Caco-2 (cell line): ENCODE results near the gene PLP2. TPM values are rescaled to one million over a fixed set of nuclear protein-coding genes. Genes with fewer than 3 reads are reported as not detected.
"Not testable (repeated sequence)": the region's sequence is repeated elsewhere in the genome, so short reads cannot be mapped to it uniquely, and the experiment has no call there.

Experiments used
- BruUV-seq: library from RNA; stranded (reverse); fragments of 400-500 nt; replicated peaks from 2 replicates; lab custom pipeline; 2021; lab: Mats Ljungman, UMichigan
- CTCF ChIA-PET: fragments of 300-600 bp; sonication (Branson Sonifier 250); formaldehyde crosslinking; loops from one replicate; lab custom pipeline; 2022; ENCODE audit warnings: antibody characterized with exemption; lab: Charles Lee
- POLR2A ChIA-PET: fragments of 300-600 bp; sonication (Branson Sonifier 250); formaldehyde crosslinking; loops from one replicate; lab custom pipeline; 2022; ENCODE audit warnings: antibody characterized with exemption; lab: Charles Lee
- DNase-seq, 2 experiments: peaks; one replicate each; pipeline versions ENCODE4 v3.0.0 to v3.0.0-alpha.2; 2020 to 2022
- H3K27me3 ChIP-seq: replicated peaks from 2 replicates; pipeline ENCODE4 v1.6.0; 2011; ENCODE audit warnings: low read length; ENCODE audit not compliant: control insufficient read depth, insufficient read depth
- H3K36me3 ChIP-seq: 2 replicates; pipeline ENCODE4 v1.5.1; 2011; ENCODE audit warnings: low read length; ENCODE audit not compliant: control insufficient read depth, insufficient read depth
- H3K4me1 ChIP-seq: fragments of 250-450 bp; sonication (Bioruptor Pico); 2 replicates; pipeline ENCODE4 v1.5.1; 2020; ENCODE audit warnings: mild to moderate bottlenecking
- H3K4me3 ChIP-seq: 2 replicates; pipeline ENCODE4 v1.5.1; 2011; ENCODE audit warnings: low read depth, mild to moderate bottlenecking, control low read depth, low read length
- H3K9me3 ChIP-seq: fragments of 250-450 bp; sonication (Bioruptor Pico); 2 replicates; pipeline ENCODE4 v1.5.1; 2020; ENCODE audit warnings: mild to moderate bottlenecking, moderate library complexity
- H3K27ac Mint-ChIP-seq: one replicate; pipeline ENCODE4 v1.8.0; 2022; ENCODE audit warnings: mixed read lengths; ENCODE audit not compliant: unreplicated experiment
- H3K27me3 Mint-ChIP-seq: one replicate; pipeline ENCODE4 v1.8.0; 2022; ENCODE audit warnings: mixed read lengths; ENCODE audit not compliant: insufficient read depth, unreplicated experiment
- H3K36me3 Mint-ChIP-seq: one replicate; pipeline ENCODE4 v1.8.0; 2022; ENCODE audit warnings: mild to moderate bottlenecking, mixed read lengths; ENCODE audit not compliant: insufficient read depth, unreplicated experiment
- H3K4me1 Mint-ChIP-seq: one replicate; pipeline ENCODE4 v1.8.0; 2022; ENCODE audit warnings: low read depth, mixed read lengths; ENCODE audit not compliant: unreplicated experiment
- H3K4me3 Mint-ChIP-seq: one replicate; pipeline ENCODE4 v1.8.0; 2022; ENCODE audit warnings: mild to moderate bottlenecking, moderate library complexity, mixed read lengths; ENCODE audit not compliant: unreplicated experiment
- H3K9me3 Mint-ChIP-seq: one replicate; pipeline ENCODE4 v1.8.0; 2022; ENCODE audit warnings: mixed read lengths; ENCODE audit not compliant: unreplicated experiment
- intact Hi-C: fragments of 100-400 bp; cut with micrococcal nuclease; formaldehyde crosslinking; loops from one replicate; pipeline ENCODE4 v1.10.0; 2022; ENCODE audit not compliant: unreplicated experiment
- total RNA-seq: library from RNA; stranded (reverse); gene quantifications from 2 replicates; pipeline ENCODE4 v1.2.3, GENCODE V29; 2022
- TF ChIP-seq, protein P1 (sequence below), 2 experiments: fragments of 200-600 bp in 1 of 2; IDR thresholded peaks; 1 replicate in 1 of 2; 2 replicates in 1 of 2; pipeline versions ENCODE4 v1.5.1 to v1.8.0; 2011 to 2022; ENCODE audit warnings: antibody characterized with exemption in 1 of 2, control low read depth in 1 of 2, inconsistent platforms in 1 of 2, low read depth in 1 of 2, low read length in 1 of 2, mild to moderate bottlenecking in 1 of 2, moderate library complexity in 1 of 2; ENCODE audit not compliant: insufficient read depth in 1 of 2, severe bottlenecking in 1 of 2, unreplicated experiment in 1 of 2

PLP2 gene
- total RNA-seq, 1 experiment from 2014 or later: 54.2 TPM

DNA sequence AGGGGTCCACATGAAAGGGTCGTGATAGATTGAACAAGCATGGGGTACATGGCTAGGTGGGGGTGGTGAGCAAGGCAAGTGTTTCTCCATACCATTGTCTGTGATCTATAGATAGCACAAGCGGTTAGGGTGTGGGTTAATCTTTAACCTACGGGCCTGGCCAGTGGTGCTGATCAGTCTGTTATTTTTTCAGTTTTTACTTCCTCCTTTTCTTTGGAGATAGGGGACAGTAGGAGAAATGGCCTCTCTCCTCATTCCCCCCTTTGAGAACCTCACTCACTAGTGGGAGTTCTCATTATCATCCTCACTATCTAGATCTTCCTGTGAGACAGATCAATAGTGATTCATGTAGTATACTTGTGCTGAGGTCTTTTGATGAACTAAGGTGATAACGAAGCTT lies 32.0 kb upstream of the PLP2 start:
- POLR2A ChIA-PET: no interaction called here
- no peaks in the 10 kb centered on the region for H3K9me3 ChIP-seq
- no peaks in the 10 kb centered on the region for H3K27me3 ChIP-seq
- no peak overlapping the region for H3K4me3 Mint-ChIP-seq
- intact Hi-C loops: no loop called here
- TF ChIP-seq, protein P1, sequence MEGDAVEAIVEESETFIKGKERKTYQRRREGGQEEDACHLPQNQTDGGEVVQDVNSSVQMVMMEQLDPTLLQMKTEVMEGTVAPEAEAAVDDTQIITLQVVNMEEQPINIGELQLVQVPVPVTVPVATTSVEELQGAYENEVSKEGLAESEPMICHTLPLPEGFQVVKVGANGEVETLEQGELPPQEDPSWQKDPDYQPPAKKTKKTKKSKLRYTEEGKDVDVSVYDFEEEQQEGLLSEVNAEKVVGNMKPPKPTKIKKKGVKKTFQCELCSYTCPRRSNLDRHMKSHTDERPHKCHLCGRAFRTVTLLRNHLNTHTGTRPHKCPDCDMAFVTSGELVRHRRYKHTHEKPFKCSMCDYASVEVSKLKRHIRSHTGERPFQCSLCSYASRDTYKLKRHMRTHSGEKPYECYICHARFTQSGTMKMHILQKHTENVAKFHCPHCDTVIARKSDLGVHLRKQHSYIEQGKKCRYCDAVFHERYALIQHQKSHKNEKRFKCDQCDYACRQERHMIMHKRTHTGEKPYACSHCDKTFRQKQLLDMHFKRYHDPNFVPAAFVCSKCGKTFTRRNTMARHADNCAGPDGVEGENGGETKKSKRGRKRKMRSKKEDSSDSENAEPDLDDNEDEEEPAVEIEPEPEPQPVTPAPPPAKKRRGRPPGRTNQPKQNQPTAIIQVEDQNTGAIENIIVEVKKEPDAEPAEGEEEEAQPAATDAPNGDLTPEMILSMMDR (IDR thresholded peaks at IDR 0.05; ENCODE audit: insufficient read depth in 1 of 2, low read depth in 1 of 2, low read length in 1 of 2, severe bottlenecking in 1 of 2, unreplicated experiment in 1 of 2): no peak
- H3K4me1 ChIP-seq: no peaks in the 10 kb centered on the region
- no peaks in the 10 kb centered on the region for H3K9me3 Mint-ChIP-seq
- no peak overlapping the region for H3K27ac Mint-ChIP-seq
- no peaks in the 10 kb centered on the region for H3K4me1 Mint-ChIP-seq
- no TSS peak for BruUV-seq
- peaks cover 6% of the 10 kb centered on the region for H3K36me3 Mint-ChIP-seq
- H3K4me3 ChIP-seq: no peak overlapping the region
- no peaks in the 10 kb centered on the region for H3K27me3 Mint-ChIP-seq
- CTCF ChIA-PET: no interaction called here
- H3K36me3 ChIP-seq: no peaks in the 10 kb centered on the region
- peak in 1 of 2 experiments; percentile 4 for DNase-seq

DNA sequence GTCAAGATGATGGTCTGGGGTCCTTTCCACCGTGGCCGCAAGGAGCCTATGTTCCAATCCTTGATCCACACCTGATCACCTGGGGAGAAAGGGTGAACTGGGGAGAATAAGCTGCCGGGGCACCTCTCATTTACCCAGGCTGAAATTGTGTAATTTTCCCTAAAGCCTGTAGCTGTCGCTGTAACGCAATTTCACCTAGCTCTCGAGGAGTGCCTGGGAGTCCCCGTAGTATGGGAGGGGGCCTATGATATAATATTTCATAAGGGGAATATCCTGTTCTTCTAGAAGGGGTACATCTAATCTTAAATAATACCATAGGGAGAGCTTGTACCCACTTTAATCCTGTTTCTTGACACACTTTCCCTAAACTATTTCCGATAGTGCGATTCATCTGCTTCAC lies 29.4 kb upstream of the PLP2 start:
- H3K4me1 ChIP-seq, POLR2A ChIA-PET, H3K27me3 Mint-ChIP-seq, H3K4me1 Mint-ChIP-seq, H3K4me3 Mint-ChIP-seq, intact Hi-C loops, DNase-seq, H3K9me3 ChIP-seq, H3K27ac Mint-ChIP-seq, H3K9me3 Mint-ChIP-seq, CTCF ChIA-PET, H3K27me3 ChIP-seq, H3K36me3 Mint-ChIP-seq, BruUV-seq, H3K36me3 ChIP-seq, H3K4me3 ChIP-seq: not testable (repeated sequence)

DNA sequence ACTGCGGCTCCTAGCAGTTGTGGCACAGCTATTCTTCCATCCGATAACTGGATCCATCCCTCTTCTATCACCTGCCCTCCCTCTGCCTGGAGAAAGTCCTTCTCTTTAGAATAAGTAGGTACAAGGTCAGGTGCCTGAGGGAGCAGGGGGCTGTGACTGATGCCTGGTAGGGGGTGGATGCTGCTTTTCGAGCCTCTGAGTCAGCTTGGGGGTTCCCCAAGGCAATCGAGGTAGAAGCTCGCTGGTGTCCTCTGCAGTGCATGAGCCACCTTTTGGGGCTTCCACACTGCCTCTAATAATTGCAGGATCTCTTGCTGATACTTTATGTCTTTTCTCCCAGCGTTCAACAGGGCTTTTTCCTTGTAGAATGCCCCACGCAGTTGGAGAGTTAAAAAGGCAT lies 28.5 kb upstream of the PLP2 start:
- H3K9me3 Mint-ChIP-seq, H3K27me3 Mint-ChIP-seq, H3K4me1 Mint-ChIP-seq, BruUV-seq, H3K4me1 ChIP-seq, H3K27ac Mint-ChIP-seq, H3K9me3 ChIP-seq, H3K36me3 Mint-ChIP-seq, DNase-seq, H3K27me3 ChIP-seq, H3K36me3 ChIP-seq, intact Hi-C loops, CTCF ChIA-PET, H3K4me3 Mint-ChIP-seq, H3K4me3 ChIP-seq, POLR2A ChIA-PET: not testable (repeated sequence)

DNA sequence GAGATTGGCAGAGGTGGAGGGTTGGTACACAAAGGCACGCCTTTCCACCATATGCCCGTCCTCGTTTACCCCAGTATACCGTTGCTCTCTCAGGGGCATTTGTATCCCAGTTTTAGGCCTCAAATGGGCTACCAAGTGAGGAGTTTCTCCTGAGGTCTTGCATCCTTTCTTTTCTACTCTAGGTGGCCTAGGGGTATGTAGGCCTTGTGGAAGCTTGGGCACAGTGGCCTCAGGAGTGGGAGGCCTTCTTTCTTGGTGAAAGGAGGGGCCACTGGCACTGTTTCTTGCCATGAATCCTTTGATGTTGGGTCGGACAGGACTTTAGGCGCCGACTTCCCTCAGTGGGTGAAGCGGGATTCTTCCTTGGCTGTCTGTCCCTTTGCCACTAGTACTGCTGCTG lies 24.4 kb upstream of the PLP2 start:
- Histone ChIP-seq H3K9me3 (no peaks in the 10 kb centered on the region), H3K4me1 (peaks cover 10% of the 10 kb centered on the region; the same call in 1 of the 2 replicates), H3K4me3 (no peak overlapping the region), H3K36me3 (no peaks in the 10 kb centered on the region), H3K27me3 (no peaks in the 10 kb centered on the region)
- no peaks in the 10 kb centered on the region for H3K27me3 Mint-ChIP-seq
- no peaks in the 10 kb centered on the region for H3K4me1 Mint-ChIP-seq
- TF ChIP-seq, protein P1 (IDR thresholded peaks at IDR 0.05; ENCODE audit: insufficient read depth in 1 of 2, low read depth in 1 of 2, low read length in 1 of 2, severe bottlenecking in 1 of 2, unreplicated experiment in 1 of 2): no peak
- ChIA-PET POLR2A (no interaction called here), CTCF (no interaction called here)
- H3K36me3 Mint-ChIP-seq: peaks cover 4% of the 10 kb centered on the region
- H3K9me3 Mint-ChIP-seq: no peaks in the 10 kb centered on the region
- no peak for DNase-seq
- no peak overlapping the region for H3K4me3 Mint-ChIP-seq
- intact Hi-C loops: no loop called here
- H3K27ac Mint-ChIP-seq: no peak overlapping the region
- no TSS peak for BruUV-seq
